Neural progenitor cell (in vitro differentiated cells): ENCODE data around the gene APOL3.

Source experiments
- CTCF ChIP-seq: fragments of 200-600 bp; sonication (generic); IDR thresholded peaks from 2 replicates; pipeline ENCODE4 v1.5.1; 2017; ENCODE audit warnings: antibody characterized with exemption, mild to moderate bottlenecking
- EZH2 ChIP-seq: fragments of 200-600 bp; sonication (generic); IDR thresholded peaks from 2 replicates; pipeline ENCODE4 v1.6.1; 2017; ENCODE audit warnings: antibody characterized with exemption, mild to moderate bottlenecking, moderate library complexity
- EZH2phosphoT487 ChIP-seq: fragments of 200-600 bp; sonication (generic); IDR thresholded peaks from 2 replicates; pipeline ENCODE4 v1.6.1; 2017; ENCODE audit warnings: antibody characterized with exemption

- TF ChIP-seq CTCF, result no peak
- TF ChIP-seq EZH2phosphoT487, result no peak
- TF ChIP-seq EZH2, result no peak
Measured at GRCh38 chr22:36135306-36135980, 25.1 kb downstream of the APOL3 start.
